OCI-LY7 (cell line): Measurements from ENCODE around the gene ARHGEF26. TPM values are rescaled to one million over a fixed set of nuclear protein-coding genes. Genes with fewer than 3 reads are reported as not detected.

Experiments used
- BruUV-seq: library from RNA; stranded (reverse); fragments of 400-500 nt; replicated peaks from 2 replicates; lab custom pipeline; 2021; lab: Mats Ljungman, UMichigan
- CTCF ChIA-PET: fragments of 300-600 bp; sonication (Branson Sonifier 250); formaldehyde crosslinking; loops from one replicate; lab custom pipeline; 2022; ENCODE audit warnings: antibody characterized with exemption; ENCODE audit not compliant: unreplicated experiment; lab: Charles Lee
- POLR2A ChIA-PET: fragments of 300-600 bp; sonication (Branson Sonifier 250); formaldehyde crosslinking; loops from one replicate; lab custom pipeline; 2022; ENCODE audit warnings: antibody characterized with exemption; lab: Charles Lee
- DNase-seq: peaks from one replicate; pipeline ENCODE4 v3.0.0-alpha.2; 2015; ENCODE audit warnings: low spot score
- H2AFZ ChIP-seq: fragments of 200-600 bp; sonication (generic), shearing (Covaris generic); 2 replicates; pipeline ENCODE4 v1.6.1; 2014; ENCODE audit warnings: mild to moderate bottlenecking, antibody characterized with exemption, low read length, moderate library complexity
- H3K27ac ChIP-seq: fragments of 200-600 bp; sonication (generic); 2 replicates; pipeline ENCODE4 v1.5.1; 2014; ENCODE audit warnings: mixed run types, low read depth, mild to moderate bottlenecking, moderate library complexity, low read length, inconsistent platforms; ENCODE audit not compliant: poor library complexity, severe bottlenecking
- H3K36me3 ChIP-seq: fragments of 200-600 bp; sonication (generic); 2 replicates; pipeline ENCODE4 v1.6.1; 2014; ENCODE audit warnings: mild to moderate bottlenecking, antibody characterized with exemption, low read length, moderate library complexity, mixed read lengths; ENCODE audit not compliant: insufficient read depth
- H3K4me1 ChIP-seq: fragments of 200-600 bp; sonication (generic); 2 replicates; pipeline ENCODE4 v1.5.1; 2014; ENCODE audit warnings: mild to moderate bottlenecking, low read length; ENCODE audit not compliant: insufficient read depth, poor library complexity, severe bottlenecking
- H3K4me2 ChIP-seq: fragments of 200-600 bp; sonication (generic); 2 replicates; pipeline ENCODE4 v1.6.1; 2014; ENCODE audit warnings: mild to moderate bottlenecking, low read length
- H3K4me3 ChIP-seq: fragments of 200-600 bp; sonication (generic); 2 replicates; pipeline ENCODE4 v1.5.1; 2014; ENCODE audit warnings: mild to moderate bottlenecking, low read depth, low read length; ENCODE audit not compliant: poor library complexity, severe bottlenecking
- H3K79me2 ChIP-seq: fragments of 200-600 bp; sonication (generic); 2 replicates; pipeline ENCODE4 v1.6.1; 2016; ENCODE audit warnings: low read depth, mild to moderate bottlenecking, low read length, moderate library complexity, mixed read lengths; ENCODE audit not compliant: insufficient read depth
- H3K9me2 ChIP-seq: fragments of 200-600 bp; sonication (generic); 2 replicates; pipeline ENCODE4 v1.6.1; 2016; ENCODE audit warnings: mild to moderate bottlenecking, low read length, mixed read lengths; ENCODE audit not compliant: insufficient read depth
- H3K9me3 ChIP-seq: fragments of 200-600 bp; sonication (generic); 2 replicates; pipeline ENCODE4 v1.6.1; 2014; ENCODE audit warnings: mild to moderate bottlenecking, mixed run types, low read length, mixed read lengths
- H4K20me1 ChIP-seq: fragments of 200-600 bp; sonication (generic); 2 replicates; pipeline ENCODE4 v1.6.1; 2014; ENCODE audit warnings: mild to moderate bottlenecking, antibody characterized with exemption, low read length, moderate library complexity, mixed read lengths; ENCODE audit not compliant: insufficient read depth
- CTCF ChIP-seq: fragments of 200-600 bp; sonication (generic); conservative IDR thresholded peaks from 2 replicates; pipeline ENCODE4 v1.5.1; 2014; ENCODE audit warnings: mild to moderate bottlenecking, antibody characterized with exemption, low read length, moderate library complexity, mixed read lengths
- EZH2phosphoT487 ChIP-seq: fragments of 200-600 bp; sonication (generic); IDR thresholded peaks from 2 replicates; pipeline ENCODE4 v1.6.1; 2018; ENCODE audit warnings: low read depth, borderline replicate concordance, mild to moderate bottlenecking, mixed run types, antibody characterized with exemption, low read length, moderate library complexity, mixed read lengths
- intact Hi-C: fragments of 100-400 bp; cut with micrococcal nuclease; formaldehyde crosslinking; loops from one replicate; pipeline ENCODE4 v1.10.0; 2022; ENCODE audit not compliant: unreplicated experiment
- total RNA-seq, 2 experiments: library from RNA; depleted of rRNA in 1 of 2; stranded (reverse); fragments of >200 nt in 1 of 2; shearing (Covaris generic) in 1 of 2; gene quantifications; 2 replicates each; pipeline ENCODE4 v1.2.3, GENCODE V29; 2014 to 2022

The ARHGEF26 gene
- total RNA-seq, 2 experiments from 2014 or later = 0.11 to 0.35 TPM

DNA sequence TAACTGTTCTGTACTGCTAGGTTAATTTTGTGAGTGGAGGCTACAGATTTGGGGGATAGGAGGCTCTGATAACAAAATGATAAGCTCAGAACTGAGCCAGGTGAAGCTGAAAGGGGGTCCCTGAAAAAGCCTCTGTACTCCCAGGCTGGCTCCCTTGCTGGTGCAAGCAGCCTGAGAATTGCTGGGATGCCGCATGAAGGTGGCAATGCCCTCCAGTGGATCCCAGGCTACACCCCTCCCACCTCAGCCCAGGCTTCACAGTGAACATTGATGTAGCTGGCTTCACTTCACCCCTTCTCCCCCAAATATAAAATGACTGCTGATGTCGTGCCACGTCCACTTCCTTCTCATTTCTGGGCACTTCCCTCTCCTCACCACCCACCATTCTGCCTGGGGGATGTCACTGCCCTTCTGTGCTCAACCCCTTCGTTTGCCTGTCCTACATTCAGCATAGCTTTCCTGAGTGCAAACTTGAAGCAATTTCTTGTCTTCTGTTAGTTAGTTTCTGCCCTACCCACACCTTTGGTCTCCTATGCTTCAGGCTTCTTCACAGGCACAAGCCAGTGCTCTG lies 9.7 kb upstream of the ARHGEF26 start:
- no peak for DNase-seq
- CTCF ChIA-PET = no interaction called here
- no peaks in the 10 kb centered on the region for H4K20me1 ChIP-seq
- no peaks in the 10 kb centered on the region for H3K79me2 ChIP-seq
- no peaks in the 10 kb centered on the region for H3K9me2 ChIP-seq
- H3K4me3 ChIP-seq = no peak overlapping the region
- H3K27ac ChIP-seq = no peak overlapping the region
- POLR2A ChIA-PET = interaction anchor here (1.4 to 1.5 kb wide), 2 partner anchors 9 to 12 kb away, joined by 3 to 5 read pairs; partner anchors contain the start of gene ARHGEF26
- no peaks in the 10 kb centered on the region for H3K9me3 ChIP-seq
- no peak overlapping the region for H3K4me2 ChIP-seq
- intact Hi-C loops = no loop called here
- H3K4me1 ChIP-seq = no peaks in the 10 kb centered on the region
- H2AFZ ChIP-seq = no peak overlapping the region
- TF ChIP-seq EZH2phosphoT487 = no peak
- TF ChIP-seq CTCF = no peak
- no TSS peak for BruUV-seq
- H3K36me3 ChIP-seq = no peaks in the 10 kb centered on the region

- no peaks in the 10 kb centered on the region for H3K9me3 ChIP-seq
- no peaks in the 10 kb centered on the region for H3K4me1 ChIP-seq
- CTCF ChIA-PET = no interaction called here
- no peaks in the 10 kb centered on the region for H3K36me3 ChIP-seq
- no peaks in the 10 kb centered on the region for H4K20me1 ChIP-seq
- TF ChIP-seq CTCF (no peak), EZH2phosphoT487 (no peak)
- H2AFZ ChIP-seq = no peak overlapping the region
- H3K27ac ChIP-seq = no peak overlapping the region
- H3K4me2 ChIP-seq = no peak overlapping the region
- H3K4me3 ChIP-seq = no peak overlapping the region
- DNase-seq = no peak
- intact Hi-C loops = no loop called here
- no peaks in the 10 kb centered on the region for H3K9me2 ChIP-seq
- no peaks in the 10 kb centered on the region for H3K79me2 ChIP-seq
- no TSS peak for BruUV-seq
- POLR2A ChIA-PET = interaction anchor here (1.4 kb wide), 1 partner anchor 11 kb away, joined by 3 read pairs; no protein-coding TSS in a partner anchor
Measured at GRCh38 chr3:154112146-154112852, 8.9 kb upstream of the ARHGEF26 start.

DNA sequence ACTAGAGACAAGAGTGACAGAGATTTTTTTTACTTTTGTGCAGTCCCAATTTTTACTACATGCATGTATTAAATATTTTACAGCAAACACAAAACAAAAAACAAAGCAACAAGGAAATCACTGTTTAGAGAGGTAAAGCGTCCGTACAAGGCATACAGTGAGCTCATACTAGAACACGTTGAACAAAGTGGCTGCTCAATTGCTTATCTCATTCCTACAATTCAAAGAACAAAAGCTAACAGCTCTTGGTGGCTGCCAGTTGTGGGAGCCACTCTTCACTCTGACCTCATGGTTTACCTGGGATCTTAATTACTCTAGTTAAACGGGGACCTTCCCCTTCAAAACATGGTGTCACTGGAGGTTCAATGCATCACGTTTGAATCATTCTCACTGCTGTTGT lies 7.6 kb upstream of the ARHGEF26 start:
- H3K9me2 ChIP-seq = no peaks in the 10 kb centered on the region
- H3K4me1 ChIP-seq = no peaks in the 10 kb centered on the region
- no peak overlapping the region for H3K4me2 ChIP-seq
- ChIA-PET CTCF (no interaction called here), POLR2A (interaction anchor here (0.5 to 0.6 kb wide), 2 partner anchors 11 to 12 kb away, joined by 3 read pairs; no protein-coding TSS in a partner anchor)
- H4K20me1 ChIP-seq = no peaks in the 10 kb centered on the region
- no peaks in the 10 kb centered on the region for H3K36me3 ChIP-seq
- no peak overlapping the region for H2AFZ ChIP-seq
- intact Hi-C loops = no loop called here
- TF ChIP-seq EZH2phosphoT487 = no peak
- TF ChIP-seq CTCF = no peak
- no peaks in the 10 kb centered on the region for H3K9me3 ChIP-seq
- H3K4me3 ChIP-seq = no peak overlapping the region
- no peak overlapping the region for H3K27ac ChIP-seq
- no TSS peak for BruUV-seq
- no peak for DNase-seq
- no peaks in the 10 kb centered on the region for H3K79me2 ChIP-seq
